Inferior parietal cortex (tissue), 1 donor: Measurements from ENCODE around the gene KCNE2.
A peak's percentile ranks its signal among the peaks of the same experiment; 100 is the strongest.

ENCODE experiments used
- DNase-seq: peaks from one replicate; pipeline ENCODE4 v3.0.0-alpha.2; 2016; ENCODE audit errors: extremely low spot score

Gene KCNE2, protein sequence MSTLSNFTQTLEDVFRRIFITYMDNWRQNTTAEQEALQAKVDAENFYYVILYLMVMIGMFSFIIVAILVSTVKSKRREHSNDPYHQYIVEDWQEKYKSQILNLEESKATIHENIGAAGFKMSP

GRCh38 chr21:34363733-34364132, at the start of gene KCNE2:
TSS of gene KCNE2 (plus strand) at chr21:34364006. CDS start at chr21:34370479, 6,473 bp downstream.
- no peak for DNase-seq

GRCh38 chr21:34319585-34319984, 44.2 kb upstream of the KCNE2 start:
- DNase-seq: no peak

DNA sequence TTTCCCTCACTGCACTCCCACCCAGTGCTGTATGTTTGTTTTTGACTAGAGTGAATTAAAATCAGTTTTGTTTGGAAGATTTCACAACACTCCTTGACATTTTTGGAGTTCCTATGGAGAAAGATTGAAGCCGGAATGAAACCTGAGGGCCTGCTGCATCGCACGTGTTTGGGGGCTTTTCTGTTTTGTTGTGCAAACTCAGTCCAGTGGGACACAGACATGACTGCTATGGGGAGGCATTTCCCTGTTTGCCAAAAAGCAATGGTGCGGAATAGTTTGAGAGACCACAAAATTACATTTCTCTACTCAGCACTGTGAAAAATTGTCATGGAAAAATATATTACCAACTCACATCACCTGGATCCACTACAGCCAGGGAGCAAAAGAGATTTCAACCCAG, 43.8 kb upstream of the KCNE2 start:
- no peak for DNase-seq

GRCh38 chr21:34330055-34330454, 33.8 kb upstream of the KCNE2 start:
- DNase-seq: no peak

DNA sequence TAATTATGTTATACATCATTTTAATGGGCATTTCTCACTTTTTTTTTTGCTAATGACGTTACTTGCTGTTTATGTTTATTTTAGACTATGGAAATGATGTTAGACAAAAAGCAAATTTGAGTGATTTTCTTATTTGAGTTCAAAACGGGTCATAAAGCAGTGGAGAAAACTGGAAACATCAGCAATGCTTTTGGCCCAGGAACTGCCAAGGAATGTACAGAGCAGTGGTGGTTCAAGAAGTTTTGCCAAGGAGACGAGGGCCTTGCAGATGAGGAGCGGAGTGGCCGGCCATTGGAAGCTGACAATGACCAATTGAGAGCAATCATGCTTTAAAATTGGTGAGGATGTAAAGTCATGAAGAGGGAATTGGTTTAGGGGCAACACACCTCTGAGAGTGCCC, 32.1 kb upstream of the KCNE2 start:
- no peak for DNase-seq

DNA sequence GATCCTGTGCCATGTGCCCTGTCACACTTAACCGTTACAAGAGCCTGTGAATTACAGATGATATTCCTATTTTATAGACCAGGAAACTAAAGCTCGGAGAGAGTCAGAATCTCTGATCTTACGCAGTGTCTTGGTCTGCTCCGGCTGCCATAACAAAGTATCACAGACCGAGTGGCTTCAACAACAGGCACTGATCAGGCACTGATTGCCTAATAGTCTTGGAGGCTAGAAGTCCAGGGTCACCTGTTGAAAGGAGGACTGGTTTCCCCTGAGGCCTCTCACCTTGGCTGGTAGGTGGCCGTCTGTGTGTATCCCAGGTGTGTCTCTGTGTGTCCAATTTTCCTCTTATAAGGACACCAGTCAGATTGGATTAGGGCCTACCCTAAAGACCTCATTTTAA, 31.5 kb upstream of the KCNE2 start:
- DNase-seq: no peak

DNA sequence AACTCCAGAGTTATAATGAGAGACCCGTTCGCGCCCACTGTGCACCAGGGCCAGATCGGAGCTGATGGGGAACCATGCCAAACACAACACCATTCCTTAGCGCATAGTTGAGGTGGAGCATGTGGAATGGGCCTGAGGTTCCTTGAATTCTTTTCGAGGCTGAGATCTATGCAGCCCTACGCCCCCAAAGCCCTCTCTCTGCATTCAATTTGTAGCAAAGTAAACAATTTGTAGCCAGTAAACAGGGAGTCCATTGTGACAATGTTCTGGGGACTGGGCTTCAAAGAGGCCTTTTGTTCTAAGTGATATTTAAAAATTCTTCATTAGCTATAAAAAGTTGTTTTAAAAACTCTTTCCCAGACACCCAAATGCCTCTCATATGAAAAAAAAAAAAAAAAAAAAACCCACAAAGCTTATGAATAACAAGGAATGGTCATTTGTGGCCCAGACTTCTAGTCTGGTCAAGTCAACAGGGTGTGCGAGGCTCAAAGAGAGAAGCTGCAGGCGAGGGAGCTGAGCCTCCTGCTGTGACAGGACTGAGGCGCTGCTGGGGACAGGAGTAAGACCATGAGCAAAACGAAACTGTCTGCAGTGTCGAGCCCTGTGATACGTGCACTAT, 30.6 kb upstream of the KCNE2 start:
- DNase-seq: no peak

- DNase-seq: no peak
Observed at GRCh38 chr21:34335316-34335715, 28.5 kb upstream of the KCNE2 start.

GRCh38 chr21:34336245-34336644, 27.6 kb upstream of the KCNE2 start:
- DNase-seq: no peak

DNA sequence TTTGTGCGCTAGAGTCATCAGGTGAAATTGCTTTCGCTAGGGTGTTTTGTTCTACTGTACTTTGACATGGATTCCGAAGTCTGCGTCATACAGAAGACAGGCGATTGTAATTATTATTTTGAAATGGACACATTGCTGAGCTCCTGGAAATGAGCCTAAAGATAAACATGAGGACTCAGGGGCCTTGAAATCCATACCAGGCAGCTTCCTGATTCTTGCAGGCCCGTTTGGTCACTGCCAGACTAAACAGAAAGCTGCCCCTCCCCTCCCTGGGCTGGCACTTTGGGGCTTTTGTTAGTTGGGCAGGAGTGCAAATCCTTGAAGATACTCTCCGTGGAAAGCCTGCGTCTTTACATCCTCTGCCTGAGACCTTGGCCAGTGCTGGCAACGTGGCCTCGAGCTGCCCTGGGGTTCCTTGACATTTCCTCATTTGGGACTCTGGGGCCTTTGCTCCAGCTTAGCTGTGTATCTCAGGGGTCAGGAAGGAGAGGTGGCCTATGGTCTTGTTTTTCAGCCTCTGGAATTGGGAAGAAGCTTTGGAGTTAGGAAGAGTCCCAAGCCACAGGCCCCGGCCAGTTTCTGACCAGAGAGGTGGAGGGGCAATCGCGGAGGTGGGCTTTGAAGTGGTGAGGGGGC, 26.9 kb upstream of the KCNE2 start:
- no peak for DNase-seq

GRCh38 chr21:34337741-34338140, 26.1 kb upstream of the KCNE2 start:
- DNase-seq: no peak

- no peak for DNase-seq
Observed at GRCh38 chr21:34338226-34338625, 25.6 kb upstream of the KCNE2 start.

DNA sequence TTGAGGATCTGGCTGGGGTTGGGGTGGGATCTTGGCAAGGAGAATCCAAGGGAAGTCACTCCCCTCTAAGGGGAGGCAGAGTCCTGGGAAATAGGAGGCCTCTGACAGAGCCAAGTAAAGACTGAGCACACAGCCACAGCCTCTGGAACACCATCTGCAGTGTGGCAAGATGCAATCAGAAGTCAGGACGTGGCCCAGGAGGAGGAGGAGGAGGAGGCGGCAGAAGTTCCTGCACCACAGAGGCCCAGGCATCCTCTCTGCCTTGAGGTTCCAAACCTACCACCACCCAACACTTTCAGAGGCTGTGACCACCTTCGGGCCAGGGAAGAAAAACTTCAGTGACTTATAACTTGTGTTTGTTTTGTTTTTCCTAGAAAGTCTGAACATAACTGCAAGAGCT, 23.7 kb upstream of the KCNE2 start:
- no peak for DNase-seq

DNA sequence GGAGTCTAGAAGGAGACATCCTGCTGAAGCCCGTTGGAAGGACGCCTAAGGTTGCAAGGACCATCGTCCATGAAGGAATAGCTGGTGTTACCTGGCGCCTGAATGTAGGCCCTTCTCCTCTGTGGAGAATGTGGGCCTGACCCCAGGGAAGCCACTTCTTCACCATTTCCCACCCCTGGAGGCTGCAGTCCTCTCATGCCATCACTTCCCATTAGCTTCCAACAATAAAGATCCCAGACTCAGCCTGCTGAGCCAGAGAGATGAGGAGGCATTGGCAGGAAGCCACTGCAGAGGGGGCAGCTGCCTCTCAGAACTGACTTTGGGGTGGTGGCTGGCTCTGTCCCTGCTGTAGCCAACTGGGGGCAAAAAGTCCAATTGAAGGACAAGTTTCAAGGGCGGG, 21.3 kb upstream of the KCNE2 start:
- no peak for DNase-seq

- no peak for DNase-seq
Observed at GRCh38 chr21:34343347-34343746, 20.5 kb upstream of the KCNE2 start.

DNA sequence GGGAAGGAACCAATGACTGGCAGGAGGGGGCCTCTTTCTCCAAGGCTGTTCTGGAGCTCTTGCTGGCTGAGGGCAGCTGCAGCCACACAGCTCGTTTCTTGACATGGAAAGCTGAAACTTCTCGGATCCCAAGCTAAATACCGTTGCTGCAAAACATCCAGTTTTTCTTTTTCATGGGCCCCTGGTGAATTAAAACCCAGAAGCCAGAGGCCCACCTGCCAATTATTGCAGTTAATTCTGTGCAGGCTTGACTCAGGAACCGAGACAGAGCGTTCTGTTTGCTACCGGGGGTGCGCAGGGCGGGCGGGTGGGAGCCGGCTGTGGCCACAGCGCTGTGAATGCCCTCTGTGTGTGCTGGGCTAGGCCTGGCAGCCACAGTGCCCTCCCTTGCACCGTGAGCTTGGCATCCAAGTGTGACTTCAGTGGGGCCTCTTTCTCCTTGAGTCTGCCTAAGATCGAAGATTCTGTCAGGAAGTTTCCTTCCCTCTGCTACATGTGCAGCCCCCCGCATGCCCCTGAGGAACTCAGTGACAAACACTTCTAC, 19.9 kb upstream of the KCNE2 start:
- no peak for DNase-seq

- DNase-seq: no peak
Observed at GRCh38 chr21:34344584-34344983, 19.2 kb upstream of the KCNE2 start.

GRCh38 chr21:34345091-34345871, 18.5 kb upstream of the KCNE2 start:
- no peak for DNase-seq

DNA sequence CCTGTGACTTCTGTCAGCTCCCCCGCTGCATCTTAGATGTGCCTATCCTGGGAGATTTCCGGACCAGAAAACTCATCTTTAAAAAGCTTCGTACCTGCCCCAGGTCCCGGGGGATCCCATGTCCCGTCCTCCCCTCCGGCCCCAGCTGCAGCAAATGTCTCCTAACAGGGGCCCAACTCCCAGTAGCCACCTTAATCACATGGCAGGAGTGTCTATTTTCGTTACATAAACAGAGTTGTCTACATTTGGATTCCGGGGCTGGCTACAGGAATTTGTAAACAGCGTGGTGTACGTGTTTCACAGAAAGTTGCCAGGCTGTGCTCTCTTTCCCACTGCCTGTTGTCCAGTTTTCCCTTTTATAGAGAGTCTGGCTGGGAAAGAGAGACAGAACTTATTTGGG, 17.9 kb upstream of the KCNE2 start:
- no peak for DNase-seq

- no peak for DNase-seq
Observed at GRCh38 chr21:34348890-34349519, 14.8 kb upstream of the KCNE2 start.

GRCh38 chr21:34351786-34352241, 12.0 kb upstream of the KCNE2 start:
- peak; percentile 82 for DNase-seq

DNA sequence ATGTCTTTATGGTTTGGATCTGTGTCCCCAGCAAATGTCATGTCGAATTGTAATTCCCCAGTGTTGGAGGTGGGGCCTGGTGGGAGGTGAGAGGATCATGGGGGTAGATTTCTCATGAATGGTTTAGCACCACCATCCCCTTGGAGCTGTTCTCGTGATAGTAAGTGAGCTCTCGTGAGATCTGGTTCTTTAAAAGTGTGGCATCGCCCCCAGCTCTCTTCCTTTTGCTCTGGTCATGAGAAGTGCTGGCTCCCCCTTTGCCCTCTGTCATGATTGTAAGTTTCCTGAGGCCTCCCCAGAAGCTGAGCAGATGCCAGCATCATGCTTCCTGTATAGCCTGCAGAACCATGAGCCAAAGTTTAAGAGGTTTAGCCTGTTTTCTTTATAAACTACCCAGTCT, 11.2 kb upstream of the KCNE2 start:
- DNase-seq: no peak
